Adipocyte (in vitro differentiated cells): ENCODE results near the gene ANKLE1.
A peak's percentile ranks its signal among the peaks of the same experiment; 100 is the strongest.
"Not testable (repeated sequence)": the region's sequence is repeated elsewhere in the genome, so short reads cannot be mapped to it uniquely, and the experiment has no call there.

Experiments used
- DNase-seq: peaks from one replicate; pipeline ENCODE4 v3.0.0-alpha.2; 2015; ENCODE audit warnings: low read depth
- H3K27me3 ChIP-seq: replicated peaks from 2 replicates; pipeline ENCODE4 v1.7.0; 2013; ENCODE audit warnings: mild to moderate bottlenecking, low read length, moderate library complexity; ENCODE audit not compliant: control insufficient read depth, insufficient read depth
- H3K36me3 ChIP-seq: 2 replicates; pipeline ENCODE4 v1.7.0; 2013; ENCODE audit warnings: low read length, mild to moderate bottlenecking, moderate library complexity; ENCODE audit not compliant: control insufficient read depth, insufficient read depth, severe bottlenecking
- H3K4me1 ChIP-seq: 2 replicates; pipeline ENCODE4 v1.7.0; 2013; ENCODE audit warnings: mild to moderate bottlenecking, low read length, moderate library complexity; ENCODE audit not compliant: control insufficient read depth, insufficient read depth
- H3K4me3 ChIP-seq: 2 replicates; pipeline ENCODE4 v1.7.0; 2013; ENCODE audit warnings: mild to moderate bottlenecking, low read length, moderate library complexity
- H3K9ac ChIP-seq: 2 replicates; pipeline ENCODE4 v1.7.0; 2013; ENCODE audit warnings: mild to moderate bottlenecking, low read length, moderate library complexity
- H3K9me3 ChIP-seq: 2 replicates; pipeline ENCODE4 v1.7.0; 2013; ENCODE audit warnings: mild to moderate bottlenecking, low read length, moderate library complexity; ENCODE audit not compliant: control insufficient read depth

Gene ANKLE1

GRCh38 chr19:17292301-17293074 is 10.8 kb downstream of the ANKLE1 start:
- no peaks in the 10 kb centered on the region for H3K36me3 ChIP-seq
- no peaks in the 10 kb centered on the region for H3K27me3 ChIP-seq
- DNase-seq: peak; percentile 93
- no peaks in the 10 kb centered on the region for H3K9me3 ChIP-seq
- H3K9ac ChIP-seq: peak overlapping the region; percentile 79
- peaks cover 5% of the 10 kb centered on the region for H3K4me1 ChIP-seq
- H3K4me3 ChIP-seq: peak overlapping the region; percentile 82

GRCh38 chr19:17293605-17294004 is 11.9 kb downstream of the ANKLE1 start:
- no peak overlapping the region for H3K9ac ChIP-seq
- DNase-seq: no peak
- no peaks in the 10 kb centered on the region for H3K9me3 ChIP-seq
- H3K36me3 ChIP-seq: no peaks in the 10 kb centered on the region
- H3K27me3 ChIP-seq: no peaks in the 10 kb centered on the region
- no peak overlapping the region for H3K4me3 ChIP-seq
- peaks cover 5% of the 10 kb centered on the region for H3K4me1 ChIP-seq

- H3K27me3 ChIP-seq: no peaks in the 10 kb centered on the region
- H3K9ac ChIP-seq: no peak overlapping the region
- H3K9me3 ChIP-seq: no peaks in the 10 kb centered on the region
- peak; percentile 47 for DNase-seq
- no peak overlapping the region for H3K4me3 ChIP-seq
- peaks cover 5% of the 10 kb centered on the region for H3K4me1 ChIP-seq
- no peaks in the 10 kb centered on the region for H3K36me3 ChIP-seq
Measured at GRCh38 chr19:17294051-17294891, 12.6 kb downstream of the ANKLE1 start.

- DNase-seq, H3K9ac ChIP-seq, H3K4me1 ChIP-seq, H3K4me3 ChIP-seq, H3K36me3 ChIP-seq, H3K27me3 ChIP-seq, H3K9me3 ChIP-seq: not testable (repeated sequence)
Measured at GRCh38 chr19:17295551-17295950, 13.8 kb downstream of the ANKLE1 start.

- no peaks in the 10 kb centered on the region for H3K27me3 ChIP-seq
- peak; percentile 15 for DNase-seq
- H3K36me3 ChIP-seq: no peaks in the 10 kb centered on the region
Measured at GRCh38 chr19:17296273-17296672, 14.6 kb downstream of the ANKLE1 start.

GRCh38 chr19:17296976-17297375 is 15.3 kb downstream of the ANKLE1 start:
- DNase-seq: no peak
- H3K27me3 ChIP-seq: no peaks in the 10 kb centered on the region
- H3K9me3 ChIP-seq: no peaks in the 10 kb centered on the region
- no peak overlapping the region for H3K9ac ChIP-seq
- no peak overlapping the region for H3K4me3 ChIP-seq
- H3K4me1 ChIP-seq: peaks cover 5% of the 10 kb centered on the region
- H3K36me3 ChIP-seq: no peaks in the 10 kb centered on the region

More at GRCh38 chr19:17296273-17296672, 14.6 kb downstream of the ANKLE1 start:
- no peak overlapping the region for H3K9ac ChIP-seq
- no peaks in the 10 kb centered on the region for H3K9me3 ChIP-seq
- peaks cover 5% of the 10 kb centered on the region for H3K4me1 ChIP-seq
- H3K4me3 ChIP-seq: no peak overlapping the region

- H3K9me3 ChIP-seq: no peaks in the 10 kb centered on the region
- peaks cover 24% of the 10 kb centered on the region for H3K4me1 ChIP-seq
- no peak overlapping the region for H3K9ac ChIP-seq
- DNase-seq: no peak
- H3K4me3 ChIP-seq: no peak overlapping the region
- no peaks in the 10 kb centered on the region for H3K27me3 ChIP-seq
- no peaks in the 10 kb centered on the region for H3K36me3 ChIP-seq
Measured at GRCh38 chr19:17300992-17301619, 19.4 kb downstream of the ANKLE1 start.

- no peak for DNase-seq
- no peaks in the 10 kb centered on the region for H3K9me3 ChIP-seq
Measured at GRCh38 chr19:17302391-17303166, 20.9 kb downstream of the ANKLE1 start.

GRCh38 chr19:17303167-17303939 is 21.7 kb downstream of the ANKLE1 start, which contains the start of gene ABHD8:
Gene ABHD8 (minus strand): TSS chr19:17303425. CDS start chr19:17301616, 1,809 bp downstream.
- Histone ChIP-seq H3K36me3 (no peaks in the 10 kb centered on the region), H3K9me3 (no peaks in the 10 kb centered on the region), H3K4me3 (peak within 1 kb of the TSS; percentile 79), H3K27me3 (no peaks in the 10 kb centered on the region), H3K9ac (peak within 1 kb of the TSS; percentile 95), H3K4me1 (peaks cover 31% of the 10 kb centered on the region)
- peak; percentile 99 for DNase-seq

More at GRCh38 chr19:17302391-17303166, 20.9 kb downstream of the ANKLE1 start:
- H3K4me1 ChIP-seq: peaks cover 31% of the 10 kb centered on the region
- H3K9ac ChIP-seq: peak overlapping the region; percentile 78
- H3K36me3 ChIP-seq: no peaks in the 10 kb centered on the region
- no peaks in the 10 kb centered on the region for H3K27me3 ChIP-seq
- H3K4me3 ChIP-seq: peak overlapping the region; percentile 79

GRCh38 chr19:17303940-17304267 is 22.2 kb downstream of the ANKLE1 start:
- H3K27me3 ChIP-seq: no peaks in the 10 kb centered on the region
- H3K4me3 ChIP-seq: peak overlapping the region; percentile 79
- DNase-seq: no peak
- no peaks in the 10 kb centered on the region for H3K9me3 ChIP-seq
- peaks cover 31% of the 10 kb centered on the region for H3K4me1 ChIP-seq
- H3K9ac ChIP-seq: peak overlapping the region; percentile 95
- no peaks in the 10 kb centered on the region for H3K36me3 ChIP-seq
